PC-9 (cell line): ENCODE measurements around the gene PAFAH1B1. TPM values are rescaled to one million over a fixed set of nuclear protein-coding genes. Genes with fewer than 3 reads are reported as not detected.
"Not testable (repeated sequence)": the region's sequence is repeated elsewhere in the genome, so short reads cannot be mapped to it uniquely, and the experiment has no call there.

Experiments used
- BruUV-seq: library from RNA; stranded (reverse); fragments of 400-500 nt; replicated peaks from 2 replicates; lab custom pipeline; 2021; lab: Mats Ljungman, UMichigan
- CTCF ChIA-PET: fragments of 300-600 bp; sonication (Branson Sonifier 250); formaldehyde crosslinking; loops from one replicate; lab custom pipeline; 2022; ENCODE audit warnings: antibody characterized with exemption; lab: Charles Lee
- POLR2A ChIA-PET: fragments of 300-600 bp; sonication (Branson Sonifier 250); formaldehyde crosslinking; loops from one replicate; lab custom pipeline; 2022; ENCODE audit warnings: antibody characterized with exemption; ENCODE audit not compliant: unreplicated experiment; lab: Charles Lee
- DNase-seq, 2 experiments: peaks; one replicate each; pipeline versions ENCODE4 v3.0.0 to v3.0.0-alpha.2; 2015 to 2022; ENCODE audit warnings: mixed read lengths in 1 of 2
- H2AFZ ChIP-seq: fragments of 200-600 bp; sonication (generic); 2 replicates; pipeline ENCODE4 v1.8.1; 2017; ENCODE audit warnings: antibody characterized with exemption
- H3F3A ChIP-seq: fragments of 200-600 bp; sonication (generic); 2 replicates; pipeline ENCODE4 v1.8.1; 2017; ENCODE audit warnings: antibody characterized with exemption, mild to moderate bottlenecking, low read depth; ENCODE audit not compliant: insufficient read depth
- H3K27ac ChIP-seq: fragments of 200-600 bp; sonication (generic); 2 replicates; pipeline ENCODE4 v1.6.1; 2016; ENCODE audit warnings: mixed run types
- H3K27me3 ChIP-seq: fragments of 200-600 bp; sonication (generic); 2 replicates; pipeline ENCODE4 v1.6.1; 2016; ENCODE audit warnings: low read depth, mixed run types; ENCODE audit not compliant: insufficient read depth
- H3K36me3 ChIP-seq: fragments of 200-600 bp; sonication (generic); 2 replicates; pipeline ENCODE4 v1.6.1; 2016; ENCODE audit warnings: low read depth, mixed run types
- H3K4me1 ChIP-seq: fragments of 200-600 bp; sonication (generic); replicated peaks from 2 replicates; pipeline ENCODE4 v1.6.1; 2016; ENCODE audit warnings: mixed run types; ENCODE audit not compliant: insufficient read depth
- H3K4me2 ChIP-seq: fragments of 200-600 bp; sonication (generic); 2 replicates; pipeline ENCODE4 v1.6.1; 2017; ENCODE audit warnings: mixed run types
- H3K4me3 ChIP-seq: fragments of 200-600 bp; sonication (generic); 2 replicates; pipeline ENCODE4 v1.6.1; 2016; ENCODE audit warnings: mixed run types
- H3K79me2 ChIP-seq: fragments of 200-600 bp; sonication (generic); 2 replicates; pipeline ENCODE4 v1.6.1; 2017; ENCODE audit warnings: low read depth, mixed run types
- H3K9me2 ChIP-seq: fragments of 200-600 bp; sonication (generic); 2 replicates; pipeline ENCODE4 v1.8.1; 2017; ENCODE audit warnings: mild to moderate bottlenecking; ENCODE audit not compliant: insufficient read depth
- H3K9me3 ChIP-seq: fragments of 200-600 bp; sonication (generic); 2 replicates; pipeline ENCODE4 v1.8.1; 2016; ENCODE audit warnings: low read depth; ENCODE audit not compliant: insufficient read depth
- H4K20me1 ChIP-seq: fragments of 200-600 bp; sonication (generic); 2 replicates; pipeline ENCODE4 v1.8.1; 2017; ENCODE audit not compliant: insufficient read depth
- CTCF ChIP-seq: fragments of 200-600 bp; sonication (generic); conservative IDR thresholded peaks from 2 replicates; pipeline ENCODE4 v1.6.1; 2017; ENCODE audit warnings: mixed run types, antibody characterized with exemption, mild to moderate bottlenecking, moderate library complexity
- EZH2 ChIP-seq: fragments of 200-600 bp; sonication (generic); IDR thresholded peaks from 2 replicates; pipeline ENCODE4 v1.8.0; 2017; ENCODE audit warnings: antibody characterized with exemption, low read depth
- intact Hi-C: fragments of 100-400 bp; cut with micrococcal nuclease; formaldehyde crosslinking; loops from one replicate; pipeline ENCODE4 v1.10.0; 2022; ENCODE audit not compliant: unreplicated experiment
- total RNA-seq: library from RNA; stranded (reverse); gene quantifications from 2 replicates; pipeline ENCODE4 v1.2.3, GENCODE V29; 2021

PAFAH1B1 gene
- total RNA-seq, 1 experiment from 2014 or later, result 152 TPM

GRCh38 chr17:2615882-2616281 is 22.4 kb downstream of the PAFAH1B1 start:
- no peak for DNase-seq
- H3K9me2 ChIP-seq, result no peaks in the 10 kb centered on the region
- H2AFZ ChIP-seq, result no peak overlapping the region
- no peak overlapping the region for H3K4me2 ChIP-seq
- H3K4me3 ChIP-seq, result no peak overlapping the region
- H3K9me3 ChIP-seq, result no peaks in the 10 kb centered on the region
- no peaks in the 10 kb centered on the region for H3K36me3 ChIP-seq
- no peak for TF ChIP-seq EZH2
- no peak for TF ChIP-seq CTCF
- H3K79me2 ChIP-seq, result peaks cover 97% of the 10 kb centered on the region
- no peaks in the 10 kb centered on the region for H3K27me3 ChIP-seq
- no peak overlapping the region for H3K27ac ChIP-seq
- ChIA-PET CTCF (no interaction called here), POLR2A (no interaction called here)
- H3K4me1 ChIP-seq, result no peaks in the 10 kb centered on the region
- 0 out of 2 replicates have a peak, but pooled peaks cover 22% of the 10 kb centered on the region for H3F3A ChIP-seq
- BruUV-seq, result no TSS peak
- intact Hi-C loops, result no loop called here
- peaks cover 93% of the 10 kb centered on the region for H4K20me1 ChIP-seq

DNA sequence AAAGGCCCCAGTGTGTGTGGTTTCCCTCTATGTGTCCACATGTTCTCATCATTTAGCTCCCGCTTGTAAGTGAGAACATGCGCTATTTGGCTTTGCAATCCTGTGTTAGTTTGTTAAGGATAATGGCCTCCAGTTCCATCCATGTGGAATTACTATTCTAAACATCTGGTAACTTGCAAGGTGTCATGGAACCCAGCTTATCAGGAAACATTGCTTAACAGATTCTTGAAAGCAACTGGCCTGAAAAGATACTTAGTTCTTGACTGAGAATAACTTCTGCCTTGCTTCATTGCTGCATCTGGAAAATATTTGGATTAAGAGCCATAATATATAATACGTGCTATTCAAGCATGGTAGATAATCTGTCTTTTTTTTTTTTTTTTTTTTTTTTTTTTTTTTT is 27.8 kb downstream of the PAFAH1B1 start:
- Histone ChIP-seq H3K9me2 (no peaks in the 10 kb centered on the region), H3K27ac (no peak overlapping the region), H3F3A (0 out of 2 replicates have a peak, but pooled peaks cover 27% of the 10 kb centered on the region), H3K27me3 (no peaks in the 10 kb centered on the region), H3K4me1 (no peaks in the 10 kb centered on the region), H3K4me3 (no peak overlapping the region), H3K9me3 (no peaks in the 10 kb centered on the region), H2AFZ (no peak overlapping the region), H3K4me2 (no peak overlapping the region), H3K36me3 (no peaks in the 10 kb centered on the region), H3K79me2 (peaks cover 100% of the 10 kb centered on the region), H4K20me1 (peaks cover 89% of the 10 kb centered on the region)
- CTCF ChIA-PET, result no interaction called here
- no peak for DNase-seq
- BruUV-seq, result no TSS peak
- no peak for TF ChIP-seq CTCF
- TF ChIP-seq EZH2, result no peak
- intact Hi-C loops, result no loop called here
- POLR2A ChIA-PET, result no interaction called here

DNA sequence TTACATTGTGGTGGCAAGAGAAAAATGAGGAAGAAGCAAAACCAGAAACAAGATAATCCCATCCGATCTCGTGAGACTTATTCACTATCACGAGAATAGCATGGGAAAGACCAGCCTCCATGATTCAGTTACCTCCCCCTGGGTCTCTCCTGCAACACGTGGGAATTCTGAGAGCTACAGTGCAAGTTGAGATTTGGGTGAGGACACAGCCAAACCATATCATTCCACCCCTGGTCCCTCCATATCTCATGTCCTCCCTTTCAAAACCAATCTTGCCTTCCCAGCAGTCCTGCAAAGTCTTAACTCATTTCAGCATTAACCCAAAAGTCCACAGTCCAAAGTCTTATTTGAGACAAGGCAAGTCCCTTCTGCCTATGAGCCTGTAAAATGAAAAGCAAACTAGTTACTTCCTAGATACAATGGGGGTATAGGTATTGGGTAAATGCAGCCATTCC is 28.5 kb downstream of the PAFAH1B1 start:
- H2AFZ ChIP-seq, H3K27ac ChIP-seq, H3K9me3 ChIP-seq, H3K27me3 ChIP-seq, H3K9me2 ChIP-seq, H3K36me3 ChIP-seq, BruUV-seq, DNase-seq, intact Hi-C loops, H3K4me1 ChIP-seq, H3K4me3 ChIP-seq, H3K4me2 ChIP-seq: not testable (repeated sequence)
- 0 out of 2 replicates have a peak, but pooled peaks cover 23% of the 10 kb centered on the region for H3F3A ChIP-seq
- ChIA-PET POLR2A (interaction anchor here (0.7 kb wide), 1 partner anchor 44 kb away, joined by 4 read pairs; no protein-coding TSS in a partner anchor), CTCF (interaction anchor here (0.6 kb wide), 1 partner anchor 25 kb away, joined by 19 read pairs; no protein-coding TSS in a partner anchor)
- H3K79me2 ChIP-seq, result peaks cover 100% of the 10 kb centered on the region
- peaks cover 88% of the 10 kb centered on the region for H4K20me1 ChIP-seq

DNA sequence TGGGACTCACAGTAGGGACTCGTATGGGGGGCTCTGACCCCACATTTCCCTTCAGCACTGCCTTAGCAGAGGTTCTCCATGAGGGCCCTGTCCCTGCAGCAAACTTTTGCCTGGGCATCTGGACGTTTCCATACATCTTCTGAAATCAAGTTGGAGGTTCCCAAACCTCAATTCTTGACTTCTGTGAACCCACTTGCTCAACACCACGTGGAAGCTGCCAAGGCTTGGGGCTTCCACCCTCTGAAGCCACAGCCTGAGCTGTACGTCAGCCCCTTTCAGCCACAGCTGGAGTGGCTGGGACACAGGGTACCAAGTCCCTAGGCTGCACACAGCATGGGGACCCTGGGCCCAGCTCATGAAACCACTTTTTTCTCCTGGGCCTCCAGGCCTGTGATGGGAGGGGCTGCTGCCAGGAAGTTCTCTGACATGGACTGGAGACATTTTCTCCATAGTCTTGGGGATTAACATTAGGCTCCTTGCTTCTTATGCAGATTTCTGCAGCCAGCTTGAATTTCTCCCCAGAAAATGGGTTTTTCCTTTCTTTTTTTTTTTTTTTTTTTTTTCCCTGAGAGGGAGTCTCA is 29.4 kb downstream of the PAFAH1B1 start:
- H3K27me3 ChIP-seq, H3K27ac ChIP-seq, POLR2A ChIA-PET, CTCF ChIA-PET, H3K9me3 ChIP-seq, DNase-seq, H3K4me2 ChIP-seq, H3K4me1 ChIP-seq, H3K9me2 ChIP-seq, H3K36me3 ChIP-seq, H2AFZ ChIP-seq, intact Hi-C loops, BruUV-seq, H3K4me3 ChIP-seq: not testable (repeated sequence)
- H3K79me2 ChIP-seq, result peaks cover 100% of the 10 kb centered on the region
- peaks cover 88% of the 10 kb centered on the region for H4K20me1 ChIP-seq
- 0 out of 2 replicates have a peak, but pooled peaks cover 19% of the 10 kb centered on the region for H3F3A ChIP-seq
